ENCODE data around the gene WRAP53.

Gene WRAP53

DNA sequence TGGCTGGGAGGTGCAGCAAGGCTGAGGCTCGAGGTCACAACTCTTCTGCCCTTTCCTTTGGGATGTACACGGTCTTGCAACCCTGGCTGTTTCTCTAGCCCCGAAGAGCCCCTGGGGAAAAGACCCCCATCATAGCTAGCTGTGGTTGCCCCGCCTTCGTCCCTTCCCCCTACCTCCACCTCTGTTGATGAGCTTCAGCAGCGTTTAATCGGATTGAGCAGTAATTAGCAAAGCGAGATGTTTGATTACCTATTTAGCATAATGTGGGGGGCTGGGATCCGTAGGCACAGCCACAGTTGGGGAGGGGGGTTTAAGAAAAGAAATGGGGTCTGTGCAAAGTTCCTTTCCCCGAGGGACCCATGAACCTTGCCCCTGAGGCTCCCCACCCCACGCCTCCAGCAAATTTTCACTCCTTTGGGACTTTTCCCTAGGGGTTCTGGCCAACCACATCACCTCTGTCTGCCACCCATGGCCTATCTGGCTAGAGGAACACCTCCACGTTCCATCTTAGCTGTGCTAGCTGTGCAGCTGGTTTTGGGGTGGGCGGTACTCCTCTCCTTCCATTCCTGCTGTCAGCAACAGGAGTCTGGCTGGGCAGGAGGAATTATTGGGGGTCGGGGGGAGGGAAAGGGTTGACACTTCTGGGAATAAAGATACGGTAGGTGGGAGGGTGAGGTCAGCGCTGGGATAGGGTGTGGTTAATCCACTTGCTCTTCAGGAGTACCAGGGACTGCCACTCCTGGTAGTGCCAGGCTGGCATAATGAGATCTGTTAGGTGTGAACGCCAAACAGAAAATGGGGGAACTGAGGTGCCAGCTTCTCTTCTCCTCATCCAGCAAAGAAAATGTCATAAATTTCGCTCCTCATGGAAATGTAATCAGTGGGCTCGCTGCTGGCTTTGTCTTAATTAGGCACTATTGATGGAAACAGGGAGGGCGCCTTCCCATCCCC lies 27.9 kb downstream of the WRAP53 start:
- DNase-seq (ENCODE audit: low spot score), result no peak
- in situ Hi-C loops (cut with MboI; ENCODE audit: low pct_unique_long_range_greater_than_20kb, low sequenced_read_pairs, unreplicated experiment), result no loop called here
- no peak for TF ChIP-seq CTCF (IDR thresholded peaks at IDR 0.05; ENCODE audit: extremely low read depth, insufficient read depth, missing control alignments)

- in situ Hi-C loops (cut with MboI; ENCODE audit: low pct_unique_long_range_greater_than_20kb, low sequenced_read_pairs, unreplicated experiment), result no loop called here
- TF ChIP-seq CTCF (IDR thresholded peaks at IDR 0.05; ENCODE audit: extremely low read depth, insufficient read depth, missing control alignments), result peak; percentile 58
- peak; percentile 82 for DNase-seq (ENCODE audit: low spot score)
These were observed 28.9 kb downstream of the WRAP53 start, which contains the start of gene DNAH2 for GRCh38 chr17:7716901-7717755. Gene DNAH2, plus strand, starts transcription at chr17:7717744. Its CDS starts 1,991 bp downstream, at chr17:7719735.

GRCh38 chr17:7717756-7718350 lies 29.6 kb downstream of the WRAP53 start:
- in situ Hi-C loops (cut with MboI; ENCODE audit: low pct_unique_long_range_greater_than_20kb, low sequenced_read_pairs, unreplicated experiment), result no loop called here

DNA sequence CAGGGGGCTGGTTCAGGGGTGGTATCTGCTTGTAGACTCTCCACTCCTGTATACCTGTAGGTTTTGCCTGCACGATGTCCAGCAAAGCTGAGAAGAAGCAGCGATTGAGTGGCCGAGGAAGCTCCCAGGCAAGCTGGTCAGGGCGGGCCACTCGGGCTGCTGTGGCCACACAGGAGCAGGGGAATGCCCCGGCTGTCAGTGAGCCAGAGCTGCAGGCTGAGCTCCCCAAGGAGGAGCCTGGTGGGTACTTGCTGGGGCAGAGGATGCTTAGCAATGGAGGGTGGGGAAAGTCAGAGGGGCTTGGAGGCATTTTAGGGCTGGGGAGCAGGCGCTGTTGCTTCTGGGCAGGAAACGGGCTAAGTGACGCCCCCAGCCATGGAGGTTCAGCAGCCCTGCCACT lies 31.4 kb downstream of the WRAP53 start:
- no peak for DNase-seq (ENCODE audit: low spot score)
- no peak for TF ChIP-seq CTCF (IDR thresholded peaks at IDR 0.05; ENCODE audit: extremely low read depth, insufficient read depth, missing control alignments)
- in situ Hi-C loops (cut with MboI; ENCODE audit: low pct_unique_long_range_greater_than_20kb, low sequenced_read_pairs, unreplicated experiment), result no loop called here

More at GRCh38 chr17:7717756-7718350, 29.6 kb downstream of the WRAP53 start:
- no peak for DNase-seq (ENCODE audit: low spot score)
- no peak for TF ChIP-seq CTCF (IDR thresholded peaks at IDR 0.05; ENCODE audit: extremely low read depth, insufficient read depth, missing control alignments)

- in situ Hi-C loops (cut with MboI; ENCODE audit: low pct_unique_long_range_greater_than_20kb, low sequenced_read_pairs, unreplicated experiment), result no loop called here
- no peak for DNase-seq (ENCODE audit: low spot score)
- no peak for TF ChIP-seq CTCF (IDR thresholded peaks at IDR 0.05; ENCODE audit: extremely low read depth, insufficient read depth, missing control alignments)
These were observed 31.8 kb downstream of the WRAP53 start for GRCh38 chr17:7720125-7720524.

- DNase-seq (ENCODE audit: low spot score), result no peak
- TF ChIP-seq CTCF (IDR thresholded peaks at IDR 0.05; ENCODE audit: extremely low read depth, insufficient read depth, missing control alignments), result no peak
- in situ Hi-C loops (cut with MboI; ENCODE audit: low pct_unique_long_range_greater_than_20kb, low sequenced_read_pairs, unreplicated experiment), result no loop called here
These were observed 33.3 kb downstream of the WRAP53 start for GRCh38 chr17:7721612-7722011.

All from GM13977 (cell line).